HepG2 (cell line): ENCODE measurements around the gene TMEM62. TPM values are rescaled to one million over a fixed set of nuclear protein-coding genes. Genes with fewer than 3 reads are reported as not detected.

ENCODE experiments used
- CC2D1A ChIP-seq: sonication (generic); formaldehyde crosslinking; IDR thresholded peaks from 2 replicates; pipeline ENCODE4 v1.8.1; 2023; ENCODE audit warnings: mild to moderate bottlenecking, missing genetic modification reagents
- CSRNP1 ChIP-seq: sonication (generic); formaldehyde crosslinking; IDR thresholded peaks from 2 replicates; pipeline ENCODE4 v1.8.1; 2023; ENCODE audit warnings: mild to moderate bottlenecking, missing genetic modification reagents
- DZIP1 ChIP-seq: sonication (generic); formaldehyde crosslinking; IDR thresholded peaks from 2 replicates; pipeline ENCODE4 v1.5.0; 2020; ENCODE audit warnings: mild to moderate bottlenecking, missing genetic modification reagents
- HMGA1 ChIP-seq: sonication (generic); formaldehyde crosslinking; conservative IDR thresholded peaks from 2 replicates; pipeline ENCODE4 v1.4.0; 2020; ENCODE audit warnings: missing genetic modification reagents
- HMGXB4 ChIP-seq, 2 experiments: sonication (generic) in 1 of 2; formaldehyde crosslinking in 1 of 2; IDR thresholded peaks; 2 replicates each; pipeline versions ENCODE4 v1.4.0 to v1.6.1; 2018 to 2020; ENCODE audit warnings: missing genetic modification reagents in 2 of 2, borderline replicate concordance in 1 of 2, low read depth in 1 of 2, mild to moderate bottlenecking in 1 of 2, missing biosample characterization in 1 of 2
- KDM4B ChIP-seq: sonication (generic); formaldehyde crosslinking; IDR thresholded peaks from 2 replicates; pipeline ENCODE4 v1.4.0; 2020; ENCODE audit warnings: missing genetic modification reagents
- MAFF ChIP-seq: IDR thresholded peaks from 2 replicates; pipeline ENCODE4 v1.6.1; 2011; ENCODE audit warnings: low read depth, low read length, improper control_type of control experiment
- SNAPC4 ChIP-seq: sonication (generic); formaldehyde crosslinking; IDR thresholded peaks from 2 replicates; pipeline ENCODE4 v1.4.0; 2020; ENCODE audit warnings: mild to moderate bottlenecking, missing genetic modification reagents
- THAP7 ChIP-seq: sonication (generic); formaldehyde crosslinking; IDR thresholded peaks from 2 replicates; pipeline ENCODE4 v1.8.1; 2023; ENCODE audit warnings: mild to moderate bottlenecking, missing genetic modification reagents
- ZFP82 ChIP-seq: sonication (generic); formaldehyde crosslinking; IDR thresholded peaks from 2 replicates; pipeline ENCODE4 v1.5.1; 2020; ENCODE audit warnings: mild to moderate bottlenecking, missing genetic modification reagents, borderline replicate concordance
- ZNF468 ChIP-seq: sonication (generic); formaldehyde crosslinking; IDR thresholded peaks from 2 replicates; pipeline ENCODE4 v1.8.0; 2022; ENCODE audit warnings: mild to moderate bottlenecking, moderate library complexity, missing genetic modification reagents
- ZNF510 ChIP-seq: sonication (generic); formaldehyde crosslinking; IDR thresholded peaks from 2 replicates; pipeline ENCODE4 v1.4.0; 2020; ENCODE audit warnings: low read depth, mild to moderate bottlenecking, missing genetic modification reagents
- ZNF589 ChIP-seq: sonication (generic); formaldehyde crosslinking; conservative IDR thresholded peaks from 2 replicates; pipeline ENCODE4 v1.8.0; 2022; ENCODE audit warnings: mild to moderate bottlenecking, moderate library complexity, missing genetic modification reagents
- ZNF781 ChIP-seq: sonication (generic); formaldehyde crosslinking; IDR thresholded peaks from 2 replicates; pipeline ENCODE4 v1.5.1; 2020; ENCODE audit warnings: borderline replicate concordance, mild to moderate bottlenecking, missing genetic modification reagents; ENCODE audit errors: not compliant biosample characterization
- polyA plus RNA-seq, 8 experiments: library from polyadenylated mRNA; depleted of rRNA in 3 of 8; stranded (reverse) in 7 of 8; unstranded in 1 of 8; fragments of >200 nt; fragmentation: Illumina TruSeq in 4 of 8; extraction: Trizol in 4 of 8; gene quantifications; 2 replicates each; pipeline versions ENCODE4 v1.2.1 to v1.2.3, GENCODE V29; 2011 to 2016; ENCODE audit warnings: low read depth in 4 of 8, missing spikeins in 1 of 8, mixed read lengths in 1 of 8; ENCODE audit not compliant: insufficient read depth in 1 of 8
- total RNA-seq, 5 experiments: library from RNA; depleted of rRNA; stranded (reverse); fragments of >200 nt; fragmentation: Illumina TruSeq; extraction: Trizol; gene quantifications; 2 replicates each; pipeline ENCODE4 v1.2.3, GENCODE V29; 2016; ENCODE audit warnings: low read depth in 1 of 5

TMEM62 gene
- total and polyA plus RNA-seq, 2 of the 13 experiments (the other 11 are each of a cell fraction or from before 2014, with no cell fraction given): 14.2 to 20.9 TPM

- TF ChIP-seq KDM4B (CRISPR knock-in tag) (peak; percentile 87), ZNF781 (CRISPR knock-in tag) (no peak), ZNF468 (CRISPR knock-in tag) (no peak), ZFP82 (CRISPR knock-in tag) (peak; percentile 54; the same call in 1 of the 2 replicates), HMGA1 (CRISPR knock-in tag) (no peak), CC2D1A (CRISPR knock-in tag) (no peak), CSRNP1 (no peak), THAP7 (no peak), ZNF589 (CRISPR knock-in tag) (no peak), DZIP1 (CRISPR knock-in tag) (no peak), SNAPC4 (peak; percentile 5; the same call in 1 of the 2 replicates), HMGXB4 (CRISPR knock-in tag; IDR thresholded peaks at IDR 0.05; ENCODE audit: borderline replicate concordance in 1 of 2, low read depth in 1 of 2) (peak; percentile 47 to 69), MAFF (no peak), ZNF510 (no peak)
Measured at GRCh38 chr15:43105778-43106485, 27.5 kb upstream of the TMEM62 start, which contains the start of gene UBR1 (continued).
